SK-N-SH (cell line): ENCODE data around the gene PDZD2. TPM values are rescaled to one million over a fixed set of nuclear protein-coding genes. Genes with fewer than 3 reads are reported as not detected.

Experiments
- CTCF ChIA-PET: fragments of 300-600, 350-600 bp; formaldehyde crosslinking; extraction: SDS; loops from one replicate; lab custom pipeline; 2021; lab: Yijun Ruan, JAX
- POLR2A ChIA-PET: fragments of 350-600 bp; sonication (Branson Sonifier 250); formaldehyde crosslinking; extraction: SDS; loops from one replicate; lab custom pipeline; 2020; ENCODE audit warnings: antibody characterized with exemption, inconsistent platforms; lab: Yijun Ruan, JAX
- DNase-seq: peaks from one replicate; pipeline ENCODE4 v3.0.0; 2012
- H2AFZ ChIP-seq: fragments of 200-600 bp; sonication (generic); 2 replicates; pipeline ENCODE4 v1.8.1; 2016; ENCODE audit warnings: antibody characterized with exemption, mild to moderate bottlenecking, low read depth
- H3F3A ChIP-seq: fragments of 200-600 bp; sonication (generic); replicated peaks from 2 replicates; pipeline ENCODE3; 2016; ENCODE audit warnings: antibody characterized with exemption, mild to moderate bottlenecking; ENCODE audit not compliant: insufficient read depth
- H3K27ac ChIP-seq, 2 experiments: fragments of 200-500 bp in 1 of 2; fragments of 200-600 bp in 1 of 2; sonication (Bioruptor generic) in 1 of 2; sonication (generic), shearing (Covaris generic) in 1 of 2; 2 replicates each; pipeline versions ENCODE4 v1.5.1 to v1.6.1; 2014 to 2016; ENCODE audit warnings: low read depth in 2 of 2, inconsistent platforms in 1 of 2, low read length in 1 of 2, mild to moderate bottlenecking in 1 of 2, mixed read lengths in 1 of 2
- H3K27me3 ChIP-seq: fragments of 200-600 bp; sonication (generic), shearing (Covaris generic); 2 replicates; pipeline ENCODE4 v1.6.1; 2016; ENCODE audit warnings: mixed run types; ENCODE audit not compliant: insufficient read depth
- H3K36me3 ChIP-seq, 2 experiments: fragments of 200-500 bp in 1 of 2; fragments of 200-600 bp in 1 of 2; sonication (Bioruptor generic) in 1 of 2; sonication (generic) in 1 of 2; replicated peaks in 1 of 2; 2 replicates each; pipeline versions ENCODE3 to v1.5.1; 2014 to 2016; ENCODE audit warnings: low read length in 1 of 2, mild to moderate bottlenecking in 1 of 2; ENCODE audit not compliant: insufficient read depth in 2 of 2, control insufficient read depth in 1 of 2
- H3K4me1 ChIP-seq, 2 experiments: fragments of 200-500 bp in 1 of 2; fragments of 200-600 bp in 1 of 2; sonication (Bioruptor generic) in 1 of 2; sonication (generic), shearing (Covaris generic) in 1 of 2; 2 replicates each; pipeline versions ENCODE4 v1.5.1 to v1.6.1; 2014 to 2016; ENCODE audit warnings: low read depth in 1 of 2, low read length in 1 of 2, mixed run types in 1 of 2; ENCODE audit not compliant: insufficient read depth in 2 of 2, control insufficient read depth in 1 of 2
- H3K4me2 ChIP-seq: fragments of 200-600 bp; sonication (generic), shearing (Covaris generic); 2 replicates; pipeline ENCODE4 v1.6.1; 2017; ENCODE audit warnings: mixed run types
- H3K4me3 ChIP-seq, 2 experiments: fragments of 200-500 bp in 1 of 2; fragments of 200-600 bp in 1 of 2; sonication (Bioruptor generic) in 1 of 2; sonication (generic), shearing (Covaris generic) in 1 of 2; 2 replicates each; pipeline versions ENCODE4 v1.5.1 to v1.8.1; 2014 to 2016; ENCODE audit warnings: low read depth in 2 of 2, inconsistent platforms in 1 of 2, low read length in 1 of 2, mild to moderate bottlenecking in 1 of 2, mixed read lengths in 1 of 2, moderate library complexity in 1 of 2
- H3K79me2 ChIP-seq: fragments of 200-600 bp; sonication (generic); 2 replicates; pipeline ENCODE4 v1.8.1; 2017; ENCODE audit warnings: mild to moderate bottlenecking; ENCODE audit not compliant: insufficient read depth
- H3K9ac ChIP-seq: fragments of 200-600 bp; sonication (generic); 2 replicates; pipeline ENCODE4 v1.6.1; 2017; ENCODE audit warnings: mixed run types
- H3K9me2 ChIP-seq: fragments of 200-600 bp; sonication (generic); 2 replicates; pipeline ENCODE4 v1.6.1; 2017; ENCODE audit warnings: mixed run types
- H3K9me3 ChIP-seq: fragments of 200-600 bp; sonication (generic); 2 replicates; pipeline ENCODE4 v1.6.1; 2017; ENCODE audit warnings: mixed run types, mild to moderate bottlenecking, moderate library complexity
- H4K20me1 ChIP-seq: fragments of 200-600 bp; sonication (generic); 2 replicates; pipeline ENCODE4 v1.6.1; 2017; ENCODE audit warnings: mild to moderate bottlenecking, mixed run types; ENCODE audit not compliant: insufficient read depth
- CHD2 ChIP-seq: fragments of 150-350 bp; IDR thresholded peaks from 2 replicates; pipeline ENCODE4 v1.6.1; 2018; ENCODE audit warnings: low read length; ENCODE audit not compliant: partially characterized antibody
- EP300 ChIP-seq, 2 experiments: IDR thresholded peaks; 2 replicates each; pipeline versions ENCODE4 v1.4.0 to v1.6.1; 2012; ENCODE audit warnings: borderline replicate concordance in 1 of 2, low read depth in 1 of 2, low read length in 1 of 2
- EZH2phosphoT487 ChIP-seq: fragments of 200-600 bp; sonication (generic); IDR thresholded peaks from 2 replicates; pipeline ENCODE4 v1.6.1; 2017; ENCODE audit warnings: low read depth, mixed run types, mild to moderate bottlenecking, antibody characterized with exemption, moderate library complexity, borderline replicate concordance
- FOXJ3 ChIP-seq: sonication (generic); formaldehyde crosslinking; IDR thresholded peaks from 2 replicates; pipeline ENCODE4 v1.5.1; 2020; ENCODE audit warnings: mild to moderate bottlenecking, missing genetic modification reagents
- GABPA ChIP-seq: IDR thresholded peaks from 2 replicates; pipeline ENCODE4 v1.4.0; 2012; ENCODE audit warnings: low read depth, mild to moderate bottlenecking
- GATA2 ChIP-seq: sonication (generic); formaldehyde crosslinking; IDR thresholded peaks from 2 replicates; pipeline ENCODE4 v1.5.0; 2020; ENCODE audit warnings: mild to moderate bottlenecking, missing genetic modification reagents
- JUND ChIP-seq: IDR thresholded peaks from 2 replicates; pipeline ENCODE4 v1.4.0; 2012
- MAX ChIP-seq: IDR thresholded peaks from 2 replicates; pipeline ENCODE4 v1.4.0; 2012; ENCODE audit warnings: low read depth
- MEF2A ChIP-seq: IDR thresholded peaks from 2 replicates; pipeline ENCODE4 v1.4.0; 2012; ENCODE audit warnings: low read depth, borderline replicate concordance
- MXI1 ChIP-seq: IDR thresholded peaks from 2 replicates; pipeline ENCODE4 v1.6.1; 2012; ENCODE audit warnings: mild to moderate bottlenecking, low read depth, low read length, improper control_type of control experiment
- NFIC ChIP-seq: IDR thresholded peaks from 2 replicates; pipeline ENCODE4 v1.4.0; 2012; ENCODE audit warnings: borderline replicate concordance
- NRF1 ChIP-seq: IDR thresholded peaks from 2 replicates; pipeline ENCODE4 v1.6.1; 2012; ENCODE audit warnings: low read depth, mild to moderate bottlenecking, low read length
- PBX3 ChIP-seq: IDR thresholded peaks from 2 replicates; pipeline ENCODE4; 2012
- POLR2AphosphoS5 ChIP-seq: IDR thresholded peaks from 2 replicates; pipeline ENCODE4 v1.6.1; 2012; ENCODE audit warnings: low read depth, low read length
- RAD21 ChIP-seq: IDR thresholded peaks from 2 replicates; pipeline ENCODE4 v1.6.1; 2012; ENCODE audit warnings: mild to moderate bottlenecking, low read length
- RCOR1 ChIP-seq: fragments of 150-350 bp; IDR thresholded peaks from 2 replicates; pipeline ENCODE4 v1.6.1; 2017; ENCODE audit warnings: antibody characterized with exemption, low read length
- RXRA ChIP-seq: IDR thresholded peaks from 2 replicates; pipeline ENCODE4 v1.4.0; 2012; ENCODE audit warnings: low read depth, mild to moderate bottlenecking, borderline replicate concordance
- SIN3A ChIP-seq: IDR thresholded peaks from 2 replicates; pipeline ENCODE4 v1.6.1; 2012; ENCODE audit warnings: low read depth, mild to moderate bottlenecking, low read length, moderate library complexity, borderline replicate concordance
- SMC3 ChIP-seq: IDR thresholded peaks from 2 replicates; pipeline ENCODE4 v1.6.1; 2012; ENCODE audit warnings: low read depth, low read length, improper control_type of control experiment
- TAF1 ChIP-seq: IDR thresholded peaks from 2 replicates; pipeline ENCODE4 v1.6.1; 2012; ENCODE audit warnings: low read depth, mild to moderate bottlenecking, low read length, moderate library complexity, borderline replicate concordance
- TCF12 ChIP-seq: IDR thresholded peaks from 2 replicates; pipeline ENCODE4 v1.4.0; 2012
- USF2 ChIP-seq: fragments of 150-350 bp; IDR thresholded peaks from 2 replicates; pipeline ENCODE4 v1.6.1; 2017; ENCODE audit warnings: antibody characterized with exemption, low read length, low read depth, borderline replicate concordance
- WGBS: methylation state at CpG from one replicate; pipeline ENCODE4 v1.1.6; 2017; ENCODE audit warnings: low lambda C conversion rate; 5-methylcytosine and 5-hydroxymethylcytosine counted together
- polyA plus RNA-seq, 3 experiments: library from polyadenylated mRNA; depleted of rRNA; stranded (reverse); fragments of >200 nt; gene quantifications; 2 replicates each; pipeline ENCODE4 v1.2.3, GENCODE V29; 2012
- TF ChIP-seq, protein P1 (sequence below): fragments of 200-600 bp; sonication (generic); IDR thresholded peaks from 2 replicates; pipeline ENCODE4 v1.6.1; 2017; ENCODE audit warnings: antibody characterized with exemption, mild to moderate bottlenecking, moderate library complexity
- TF ChIP-seq, protein P2 (sequence below): IDR thresholded peaks from 2 replicates; pipeline ENCODE4 v1.4.0; 2012; ENCODE audit warnings: low read depth, borderline replicate concordance

PDZD2 gene
- polyA plus RNA-seq, 1 of the 3 experiments (the other 2 are of a cell fraction): 0.13 TPM

GRCh38 chr5:31809050-31809870, 170.3 kb downstream of the PDZD2 start:
- no peak overlapping the region for H2AFZ ChIP-seq
- H3K9me2 ChIP-seq: no peaks in the 10 kb centered on the region
- no peaks in the 10 kb centered on the region for H4K20me1 ChIP-seq
- H3K36me3 ChIP-seq: no peaks in the 10 kb centered on the region
- H3K4me3 ChIP-seq: no peak overlapping the region
- 43% methylated on average over 13 of the region's 15 CpGs for WGBS
- CTCF ChIA-PET: interaction anchor here (0.5 to 3.8 kb wide), 73 partner anchors 9 to 301 kb away, joined by 3 to 60 read pairs (median 5); partner anchors contain the start of genes C5orf22, DROSHA and PDZD2
- H3K4me2 ChIP-seq: no peak overlapping the region
- H3K27me3 ChIP-seq: peaks cover 5% of the 10 kb centered on the region; the same call in 1 of the 2 replicates
- TF ChIP-seq RCOR1 (peak; percentile 39; the same call in 1 of the 2 replicates), USF2 (no peak), FOXJ3 (CRISPR knock-in tag) (no peak), TCF12 (no peak), TAF1 (no peak), CHD2 (peak; percentile 32), EZH2phosphoT487 (no peak), JUND (no peak), MEF2A (no peak), EP300 (IDR thresholded peaks at IDR 0.05; ENCODE audit: borderline replicate concordance in 1 of 2, low read depth in 1 of 2, low read length in 1 of 2) (no peak), GATA2 (CRISPR knock-in tag) (no peak), POLR2AphosphoS5 (no peak), SMC3 (peak; percentile 94), RXRA (no peak), MXI1 (peak; percentile 15; the same call in 1 of the 2 replicates), PBX3 (no peak), NRF1 (no peak), NFIC (no peak), MAX (no peak), RAD21 (peak; percentile 98), GABPA (no peak), SIN3A (no peak)
- TF ChIP-seq, protein P1, sequence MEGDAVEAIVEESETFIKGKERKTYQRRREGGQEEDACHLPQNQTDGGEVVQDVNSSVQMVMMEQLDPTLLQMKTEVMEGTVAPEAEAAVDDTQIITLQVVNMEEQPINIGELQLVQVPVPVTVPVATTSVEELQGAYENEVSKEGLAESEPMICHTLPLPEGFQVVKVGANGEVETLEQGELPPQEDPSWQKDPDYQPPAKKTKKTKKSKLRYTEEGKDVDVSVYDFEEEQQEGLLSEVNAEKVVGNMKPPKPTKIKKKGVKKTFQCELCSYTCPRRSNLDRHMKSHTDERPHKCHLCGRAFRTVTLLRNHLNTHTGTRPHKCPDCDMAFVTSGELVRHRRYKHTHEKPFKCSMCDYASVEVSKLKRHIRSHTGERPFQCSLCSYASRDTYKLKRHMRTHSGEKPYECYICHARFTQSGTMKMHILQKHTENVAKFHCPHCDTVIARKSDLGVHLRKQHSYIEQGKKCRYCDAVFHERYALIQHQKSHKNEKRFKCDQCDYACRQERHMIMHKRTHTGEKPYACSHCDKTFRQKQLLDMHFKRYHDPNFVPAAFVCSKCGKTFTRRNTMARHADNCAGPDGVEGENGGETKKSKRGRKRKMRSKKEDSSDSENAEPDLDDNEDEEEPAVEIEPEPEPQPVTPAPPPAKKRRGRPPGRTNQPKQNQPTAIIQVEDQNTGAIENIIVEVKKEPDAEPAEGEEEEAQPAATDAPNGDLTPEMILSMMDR: peak; percentile 65
- TF ChIP-seq, protein P2, sequence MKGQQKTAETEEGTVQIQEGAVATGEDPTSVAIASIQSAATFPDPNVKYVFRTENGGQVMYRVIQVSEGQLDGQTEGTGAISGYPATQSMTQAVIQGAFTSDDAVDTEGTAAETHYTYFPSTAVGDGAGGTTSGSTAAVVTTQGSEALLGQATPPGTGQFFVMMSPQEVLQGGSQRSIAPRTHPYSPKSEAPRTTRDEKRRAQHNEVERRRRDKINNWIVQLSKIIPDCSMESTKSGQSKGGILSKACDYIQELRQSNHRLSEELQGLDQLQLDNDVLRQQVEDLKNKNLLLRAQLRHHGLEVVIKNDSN: no peak
- H3K9me3 ChIP-seq: no peaks in the 10 kb centered on the region
- no peak overlapping the region for H3K9ac ChIP-seq
- H3K27ac ChIP-seq: no peak overlapping the region
- H3F3A ChIP-seq: peaks cover 3% of the 10 kb centered on the region
- DNase-seq: peak; percentile 82
- H3K4me1 ChIP-seq: peaks cover 0 to 13% of the 10 kb centered on the region in 2 experiments; a peak in 1 of 4 replicates
- H3K79me2 ChIP-seq: no peaks in the 10 kb centered on the region
- POLR2A ChIA-PET: interaction anchor here (1.1 kb wide), 1 partner anchor 108 kb away, joined by 5 read pairs; no protein-coding TSS in a partner anchor
